Ovary (tissue), 3 donors: ENCODE data around the gene AOAH.

Experiments
- CTCF ChIP-seq, 3 donors: fragments of 450-650 bp in 2 of 3; fragments of 200-600 bp in 1 of 3; IDR thresholded peaks; one replicate each; pipeline versions ENCODE4 v1.5.1 to v1.8.0; 2016 to 2022; ENCODE audit warnings: antibody characterized with exemption in 3 of 3, mild to moderate bottlenecking in 1 of 3
- EP300 ChIP-seq: sonication (generic); formaldehyde crosslinking; IDR thresholded peaks from one replicate; pipeline ENCODE4 v1.6.1; 2017; ENCODE audit warnings: antibody characterized with exemption
- POLR2A ChIP-seq: fragments of 450-650 bp; IDR thresholded peaks from one replicate; pipeline ENCODE4 v1.6.1; 2017; ENCODE audit warnings: antibody characterized with exemption, mild to moderate bottlenecking, moderate library complexity
- donor health status: DM: no; HTN: no; CAD: no.

GRCh38 chr7:36474283-36475010 is 249.8 kb downstream of the AOAH start:
- TF ChIP-seq CTCF (IDR thresholded peaks at IDR 0.05): no peak
- no peak for TF ChIP-seq POLR2A
- no peak for TF ChIP-seq EP300
